GM10248 (cell line): ENCODE results near the gene FOXC2.
A peak's percentile ranks its signal among the peaks of the same experiment; 100 is the strongest.

ENCODE experiments used
- CTCF ChIA-PET: fragments of 300-600 bp; sonication (Branson Sonifier 250); formaldehyde crosslinking; extraction: SDS; loops from one replicate; lab custom pipeline; 2021; ENCODE audit warnings: antibody characterized with exemption; lab: Yijun Ruan, JAX
- POLR2A ChIA-PET: fragments of 350-650 bp; sonication (Branson Sonifier 250); formaldehyde crosslinking; extraction: SDS; loops from one replicate; lab custom pipeline; 2020; ENCODE audit warnings: antibody characterized with exemption; lab: Yijun Ruan, JAX
- DNase-seq: peaks from one replicate; pipeline ENCODE4 v3.0.0; 2012; ENCODE audit errors: extremely low spot score
- TF ChIP-seq, protein P1 (sequence below): IDR thresholded peaks from 2 replicates; pipeline ENCODE4 v1.5.1; 2012; ENCODE audit warnings: mild to moderate bottlenecking, low read depth; ENCODE audit errors: extremely low read depth, missing control alignments, control extremely low read depth

Gene FOXC2

DNA sequence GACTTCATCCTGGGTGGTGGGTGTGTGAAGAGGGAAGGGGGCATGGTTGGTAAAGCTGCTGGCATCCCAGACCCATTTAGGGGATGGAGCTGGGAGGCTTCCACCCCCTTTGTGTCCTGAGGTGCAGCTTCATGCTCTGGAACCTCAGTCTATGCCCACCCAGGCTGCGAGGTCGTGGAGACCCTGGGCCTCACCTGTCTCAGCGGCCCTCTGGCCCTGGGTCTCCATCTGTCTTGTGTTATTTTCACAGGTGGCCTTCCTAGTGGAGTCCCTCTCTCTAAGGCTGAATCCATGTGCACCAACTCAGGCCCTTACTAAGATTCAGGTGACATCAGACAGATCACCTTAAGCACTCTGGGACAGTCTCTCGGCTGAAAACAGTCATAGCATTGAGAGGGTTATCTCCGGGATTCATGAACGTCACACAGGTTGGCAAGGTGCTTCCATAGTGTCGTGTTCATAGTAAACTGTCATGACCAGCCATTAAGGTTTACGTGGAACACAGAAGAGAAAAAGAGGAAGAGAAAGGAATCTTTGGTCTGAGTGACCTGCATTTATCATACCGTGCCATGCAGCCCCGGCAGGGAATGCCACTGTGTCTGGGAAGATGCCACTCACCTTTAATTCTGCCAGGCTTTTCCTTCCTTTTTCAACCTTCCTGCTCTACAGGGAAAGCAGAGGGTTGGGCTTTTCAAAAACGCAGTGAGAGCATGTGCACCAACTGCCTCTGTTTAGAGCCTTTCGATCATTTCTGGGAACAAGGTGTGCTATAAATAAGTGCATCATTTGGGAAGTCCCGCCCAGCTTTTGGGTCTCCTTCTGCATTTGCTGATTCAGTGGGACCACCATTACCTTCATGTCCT is 7.2 kb downstream of the FOXC2 start:
- POLR2A ChIA-PET, result no interaction called here
- TF ChIP-seq, protein P1, sequence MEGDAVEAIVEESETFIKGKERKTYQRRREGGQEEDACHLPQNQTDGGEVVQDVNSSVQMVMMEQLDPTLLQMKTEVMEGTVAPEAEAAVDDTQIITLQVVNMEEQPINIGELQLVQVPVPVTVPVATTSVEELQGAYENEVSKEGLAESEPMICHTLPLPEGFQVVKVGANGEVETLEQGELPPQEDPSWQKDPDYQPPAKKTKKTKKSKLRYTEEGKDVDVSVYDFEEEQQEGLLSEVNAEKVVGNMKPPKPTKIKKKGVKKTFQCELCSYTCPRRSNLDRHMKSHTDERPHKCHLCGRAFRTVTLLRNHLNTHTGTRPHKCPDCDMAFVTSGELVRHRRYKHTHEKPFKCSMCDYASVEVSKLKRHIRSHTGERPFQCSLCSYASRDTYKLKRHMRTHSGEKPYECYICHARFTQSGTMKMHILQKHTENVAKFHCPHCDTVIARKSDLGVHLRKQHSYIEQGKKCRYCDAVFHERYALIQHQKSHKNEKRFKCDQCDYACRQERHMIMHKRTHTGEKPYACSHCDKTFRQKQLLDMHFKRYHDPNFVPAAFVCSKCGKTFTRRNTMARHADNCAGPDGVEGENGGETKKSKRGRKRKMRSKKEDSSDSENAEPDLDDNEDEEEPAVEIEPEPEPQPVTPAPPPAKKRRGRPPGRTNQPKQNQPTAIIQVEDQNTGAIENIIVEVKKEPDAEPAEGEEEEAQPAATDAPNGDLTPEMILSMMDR, result no peak
- no peak for DNase-seq
- CTCF ChIA-PET, result interaction anchor here (1.4 kb wide), 1 partner anchor 9 kb away, joined by 5 read pairs; no protein-coding TSS in a partner anchor

GRCh38 chr16:86574646-86575045 is 8.0 kb downstream of the FOXC2 start:
- no peak for DNase-seq
- TF ChIP-seq, protein P1, result no peak
- POLR2A ChIA-PET, result no interaction called here
- CTCF ChIA-PET, result no interaction called here

GRCh38 chr16:86575095-86575685 is 8.6 kb downstream of the FOXC2 start:
- no peak for DNase-seq
- POLR2A ChIA-PET, result no interaction called here
- TF ChIP-seq, protein P1, result no peak
- CTCF ChIA-PET, result no interaction called here

DNA sequence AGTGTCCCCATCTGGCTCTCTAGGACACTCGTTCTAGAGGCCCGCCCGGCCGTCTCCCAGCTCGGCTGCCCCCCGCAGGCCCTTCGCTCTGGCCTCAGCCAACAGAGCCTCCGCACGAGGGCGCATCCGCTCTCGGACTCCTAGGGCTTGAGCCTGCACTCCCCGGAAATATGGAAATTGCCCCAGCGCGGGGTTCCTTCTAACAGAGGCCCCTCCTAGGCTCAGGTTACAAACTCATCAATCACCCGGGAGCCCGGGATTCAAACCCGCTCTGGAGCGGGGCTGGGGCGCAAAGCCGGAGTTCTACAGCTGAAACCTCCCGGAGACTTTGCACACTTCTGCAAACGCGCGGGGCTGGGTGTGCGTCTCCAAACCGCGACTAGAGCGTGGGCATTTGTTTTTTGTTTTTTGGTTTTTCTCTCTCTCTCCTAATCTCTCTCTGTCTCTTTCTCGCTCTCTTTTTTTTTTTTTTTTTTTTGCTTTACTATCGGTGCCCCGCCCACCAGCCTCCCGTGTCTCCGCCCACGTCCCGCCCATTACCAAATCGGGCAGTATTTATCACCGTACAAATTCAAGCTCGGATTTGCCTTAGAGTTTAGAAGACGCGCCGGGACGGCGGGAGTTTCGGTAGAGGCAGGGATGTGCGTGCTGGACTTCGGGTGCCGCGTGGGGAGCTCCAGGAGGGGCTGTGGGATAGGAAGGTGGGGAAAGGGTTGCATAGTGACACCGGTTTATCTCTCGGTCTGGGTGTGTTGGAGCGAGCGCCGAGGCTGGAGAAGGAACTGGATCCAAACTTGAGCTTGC is 9.3 kb downstream of the FOXC2 start:
- CTCF ChIA-PET, result no interaction called here

GRCh38 chr16:86576591-86577313 is 10.1 kb downstream of the FOXC2 start:
- TF ChIP-seq, protein P1, result no peak
- ChIA-PET CTCF (no interaction called here), POLR2A (no interaction called here)
- DNase-seq, result no peak

More for the DNA sequence above, 9.3 kb downstream of the FOXC2 start:
- POLR2A ChIA-PET, result no interaction called here
- TF ChIP-seq, protein P1, result peak; percentile 34
- peak; percentile 65 for DNase-seq
